Keratinocyte (primary cell): ENCODE measurements around the gene PPA2. TPM values are rescaled to one million over a fixed set of nuclear protein-coding genes. Genes with fewer than 3 reads are reported as not detected.

Experiments used
- DNase-seq: peaks from one replicate; pipeline ENCODE4 v3.0.0-alpha.2; 2011; ENCODE audit warnings: low read depth, missing footprints, low spot score
- FAIRE-seq: peaks from 2 replicates; lab custom pipeline; 2011; peaks lifted over from hg19 to GRCh38; lab: Jason Lieb, UNC
- H2AFZ ChIP-seq: 2 replicates; pipeline ENCODE4 v1.6.0; 2012; ENCODE audit warnings: low read length, control low read depth, inconsistent platforms; ENCODE audit not compliant: control insufficient read depth
- H3K27ac ChIP-seq: 2 replicates; pipeline ENCODE4 v1.5.1; 2011; ENCODE audit warnings: low read length; ENCODE audit not compliant: control insufficient read depth, insufficient read depth
- H3K27me3 ChIP-seq: 3 replicates; pipeline ENCODE4 v1.6.0; 2011; ENCODE audit warnings: low read length; ENCODE audit not compliant: control insufficient read depth, insufficient read depth; ENCODE audit errors: extremely low read depth
- H3K36me3 ChIP-seq, 2 experiments: 2 replicates in 1 of 2; 3 replicates in 1 of 2; pipeline ENCODE4 v1.5.1; 2011; ENCODE audit warnings: low read length in 2 of 2, mild to moderate bottlenecking in 1 of 2; ENCODE audit not compliant: control insufficient read depth in 2 of 2, insufficient read depth in 2 of 2; ENCODE audit errors: extremely low read depth in 1 of 2
- H3K4me1 ChIP-seq: 3 replicates; pipeline ENCODE4 v1.5.1; 2011; ENCODE audit warnings: low read length; ENCODE audit not compliant: control insufficient read depth, insufficient read depth; ENCODE audit errors: extremely low read depth
- H3K4me2 ChIP-seq: 3 replicates; pipeline ENCODE4 v1.6.0; 2011; ENCODE audit warnings: low read depth, low read length; ENCODE audit not compliant: control insufficient read depth, insufficient read depth; ENCODE audit errors: extremely low read depth
- H3K4me3 ChIP-seq, 3 experiments: fragments of 200-600 bp in 1 of 3; sonication (generic) in 1 of 3; 2 replicates in 2 of 3; 3 replicates in 1 of 3; pipeline ENCODE4 v1.5.1; 2011 to 2016; ENCODE audit warnings: low read length in 3 of 3, mild to moderate bottlenecking in 3 of 3, control low read depth in 2 of 3, inconsistent platforms in 1 of 3, low read depth in 1 of 3, mixed read lengths in 1 of 3, mixed run types in 1 of 3, moderate library complexity in 1 of 3; ENCODE audit not compliant: control insufficient read depth in 2 of 3, insufficient read depth in 2 of 3; ENCODE audit errors: extremely low read depth in 1 of 3
- H3K79me2 ChIP-seq: 2 replicates; pipeline ENCODE4 v1.6.0; 2012; ENCODE audit warnings: low read length; ENCODE audit not compliant: control insufficient read depth, insufficient read depth
- H3K9ac ChIP-seq: 3 replicates; pipeline ENCODE4 v1.6.0; 2011; ENCODE audit warnings: low read length; ENCODE audit not compliant: control insufficient read depth, insufficient read depth; ENCODE audit errors: extremely low read depth
- H3K9me1 ChIP-seq: 3 replicates; pipeline ENCODE4 v1.6.0; 2011; ENCODE audit warnings: low read length; ENCODE audit not compliant: control insufficient read depth, insufficient read depth; ENCODE audit errors: extremely low read depth
- H3K9me3 ChIP-seq: 2 replicates; pipeline ENCODE4 v1.5.1; 2012; ENCODE audit warnings: low read depth, low read length; ENCODE audit not compliant: control insufficient read depth
- H4K20me1 ChIP-seq: 3 replicates; pipeline ENCODE4 v1.6.0; 2011; ENCODE audit warnings: low read length; ENCODE audit not compliant: control insufficient read depth, insufficient read depth; ENCODE audit errors: extremely low read depth
- CTCF ChIP-seq, 3 experiments: IDR thresholded peaks in 1 of 3; conservative IDR thresholded peaks in 1 of 3; optimal IDR thresholded peaks in 1 of 3; 2 replicates in 2 of 3; 3 replicates in 1 of 3; pipeline versions ENCODE3 to v1.5.1; 2011; ENCODE audit warnings: low read length in 3 of 3, mild to moderate bottlenecking in 3 of 3, moderate library complexity in 2 of 3, control low read depth in 1 of 3, inconsistent platforms in 1 of 3; ENCODE audit not compliant: insufficient read depth in 2 of 3; ENCODE audit errors: extremely low read depth in 1 of 3
- EZH2 ChIP-seq: IDR thresholded peaks from one replicate; pipeline ENCODE4 v1.6.1; 2012; ENCODE audit warnings: inconsistent platforms, mild to moderate bottlenecking, low read length, moderate library complexity
- dilution Hi-C: fragments of 300-500 bp; cut with MboI; formaldehyde crosslinking; loops from one replicate; pipeline ENCODE4 v1.7.0; 2020; ENCODE audit warnings: low sequenced_read_pairs; ENCODE audit not compliant: extremely low pct_ligation_motif_present
- polyA plus RNA-seq, 5 experiments: library from polyadenylated mRNA; depleted of rRNA in 3 of 5; stranded (reverse) in 3 of 5; stranded (forward) in 1 of 5; unstranded in 1 of 5; fragments of >200 nt; gene quantifications; 1 replicate in 1 of 5; 2 replicates in 3 of 5; 3 replicates in 1 of 5; pipeline versions ENCODE4 v1.2.1 to v1.2.3, GENCODE V29; 2011 to 2012; ENCODE audit warnings: missing spikeins in 2 of 5, low read depth in 1 of 5, low replicate concordance in 1 of 5

PPA2 gene
- polyA plus RNA-seq, 1 donor (not counting 4 experiments of a cell fraction or from before 2014, with no cell fraction given) = 174 TPM

- Histone ChIP-seq H3K4me3 (no peak overlapping the region), H3K9me1 (no peaks in the 10 kb centered on the region), H3K27me3 (no peaks in the 10 kb centered on the region), H3K9ac (no peak overlapping the region), H3K36me3 (peaks cover 2 to 7% of the 10 kb centered on the region in 2 experiments), H4K20me1 (no peaks in the 10 kb centered on the region), H3K4me2 (no peak overlapping the region), H3K79me2 (no peaks in the 10 kb centered on the region), H3K27ac (no peak overlapping the region), H3K4me1 (no peaks in the 10 kb centered on the region), H2AFZ (no peak overlapping the region), H3K9me3 (no peaks in the 10 kb centered on the region)
- DNase-seq (no peak), FAIRE-seq (no peak)
- TF ChIP-seq EZH2 (no peak), CTCF (optimal IDR thresholded peaks at IDR 0.05 in 1 of 3, IDR thresholded peaks at IDR 0.05 in 1 of 3, conservative IDR thresholded peaks at IDR 0.05 in 1 of 3; ENCODE audit: extremely low read depth in 1 of 3, insufficient read depth in 2 of 3, low read length in 3 of 3) (no peak)
- dilution Hi-C loops = no loop called here
These were observed 17.9 kb downstream of the PPA2 start for GRCh38 chr4:105455998-105456397.

GRCh38 chr4:105455182-105455581 lies 18.7 kb downstream of the PPA2 start:
- TF ChIP-seq EZH2 (no peak), CTCF (optimal IDR thresholded peaks at IDR 0.05 in 1 of 3, IDR thresholded peaks at IDR 0.05 in 1 of 3, conservative IDR thresholded peaks at IDR 0.05 in 1 of 3; ENCODE audit: extremely low read depth in 1 of 3, insufficient read depth in 2 of 3, low read length in 3 of 3) (no peak)
- dilution Hi-C loops = no loop called here

More at GRCh38 chr4:105455182-105455581, 18.7 kb downstream of the PPA2 start:
- no peaks in the 10 kb centered on the region for H3K79me2 ChIP-seq
- no peak overlapping the region for H3K4me3 ChIP-seq
- H3K36me3 ChIP-seq = peaks cover 2 to 7% of the 10 kb centered on the region in 2 experiments
- H3K9me3 ChIP-seq = no peaks in the 10 kb centered on the region
- no peaks in the 10 kb centered on the region for H4K20me1 ChIP-seq
- no peak overlapping the region for H3K9ac ChIP-seq
- no peak overlapping the region for H3K4me2 ChIP-seq
- no peaks in the 10 kb centered on the region for H3K4me1 ChIP-seq
- DNase-seq = no peak
- no peaks in the 10 kb centered on the region for H3K9me1 ChIP-seq
- H2AFZ ChIP-seq = no peak overlapping the region
- no peaks in the 10 kb centered on the region for H3K27me3 ChIP-seq
- no peak for FAIRE-seq
- H3K27ac ChIP-seq = no peak overlapping the region
